GM18526 (cell line): ENCODE data around the gene MPPED2.

ENCODE experiments used
- POLR2A ChIP-seq: IDR thresholded peaks from 3 replicates; pipeline ENCODE4 v1.6.1; 2011; ENCODE audit not compliant: insufficient read length; ENCODE audit errors: extremely low read depth

MPPED2 gene

GRCh38 chr11:30432716-30433115, 153.4 kb downstream of the MPPED2 start:
- TF ChIP-seq POLR2A: no peak

GRCh38 chr11:30432178-30432577, 154.0 kb downstream of the MPPED2 start:
- no peak for TF ChIP-seq POLR2A

DNA sequence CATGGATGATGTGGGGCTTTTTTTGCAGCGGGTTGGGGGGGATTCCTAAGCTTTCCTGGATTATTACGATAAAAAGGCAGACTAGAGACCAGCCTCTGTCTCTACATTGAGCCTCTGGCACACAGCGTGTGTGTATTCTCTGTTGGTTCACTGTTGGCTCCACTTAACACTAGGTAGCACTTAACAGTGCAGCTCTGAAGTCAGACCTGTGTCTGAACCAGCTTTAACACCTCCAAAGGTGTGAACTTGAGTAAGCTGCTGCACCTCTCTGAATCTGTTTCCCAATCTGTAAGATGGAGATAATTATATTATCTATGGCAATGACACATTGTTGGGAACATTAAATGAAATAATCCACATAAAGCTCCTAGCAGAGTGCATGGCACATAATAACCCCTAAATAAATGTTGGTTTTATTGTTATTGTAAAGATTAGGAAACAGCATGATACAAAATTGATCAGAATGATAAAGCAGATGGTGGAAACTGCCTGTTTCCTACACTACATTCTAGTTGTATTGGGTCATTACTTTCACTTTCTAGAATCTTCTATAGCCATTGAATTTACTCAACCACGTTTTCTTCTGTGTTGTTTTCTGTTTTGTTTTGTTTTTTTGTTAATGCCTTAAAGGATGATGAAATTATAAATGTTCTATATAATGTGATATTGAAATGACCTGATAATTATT, 154.9 kb downstream of the MPPED2 start:
- TF ChIP-seq POLR2A: no peak

DNA sequence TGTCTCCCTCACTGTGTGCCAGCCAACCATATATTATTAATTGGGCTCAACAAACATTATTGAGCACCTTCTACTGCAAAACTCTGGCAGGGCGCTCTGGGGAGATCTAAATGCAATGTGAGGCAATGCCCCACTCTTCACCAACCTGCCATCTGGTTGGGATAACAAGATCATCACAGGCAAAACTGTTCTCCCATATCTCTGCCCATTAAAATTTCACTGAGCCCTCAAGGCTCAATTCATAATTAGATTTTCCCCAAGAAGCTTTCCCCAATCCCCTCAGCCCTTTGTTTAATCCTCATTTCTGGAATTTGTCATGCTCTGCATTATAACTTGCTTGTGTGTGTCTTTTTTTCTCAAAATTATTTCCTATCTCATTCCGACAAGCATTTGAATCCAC, 156.6 kb downstream of the MPPED2 start:
- no peak for TF ChIP-seq POLR2A

- TF ChIP-seq POLR2A: no peak
These were observed 159.4 kb downstream of the MPPED2 start for GRCh38 chr11:30426781-30427180.

DNA sequence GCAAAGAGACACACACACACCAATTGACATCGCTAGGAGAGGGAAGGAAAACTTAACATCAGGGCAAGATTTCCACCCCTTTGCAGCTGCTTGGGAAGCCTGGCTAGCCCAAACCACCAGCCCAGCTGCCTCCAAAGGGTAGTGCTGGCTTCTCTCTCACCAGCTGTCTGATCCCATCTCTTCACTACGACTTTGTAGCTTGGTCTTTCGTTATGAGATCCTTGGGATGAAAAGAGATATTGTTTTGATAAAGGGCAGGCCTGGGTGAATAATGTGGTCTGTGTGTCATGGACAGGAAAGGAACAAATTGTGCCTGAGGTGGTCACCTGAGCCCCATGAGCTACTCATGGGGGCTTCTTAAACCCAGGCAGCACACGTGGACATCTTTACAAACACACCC, 161.3 kb downstream of the MPPED2 start:
- no peak for TF ChIP-seq POLR2A

- no peak for TF ChIP-seq POLR2A
These were observed 161.8 kb downstream of the MPPED2 start for GRCh38 chr11:30424321-30424720.

DNA sequence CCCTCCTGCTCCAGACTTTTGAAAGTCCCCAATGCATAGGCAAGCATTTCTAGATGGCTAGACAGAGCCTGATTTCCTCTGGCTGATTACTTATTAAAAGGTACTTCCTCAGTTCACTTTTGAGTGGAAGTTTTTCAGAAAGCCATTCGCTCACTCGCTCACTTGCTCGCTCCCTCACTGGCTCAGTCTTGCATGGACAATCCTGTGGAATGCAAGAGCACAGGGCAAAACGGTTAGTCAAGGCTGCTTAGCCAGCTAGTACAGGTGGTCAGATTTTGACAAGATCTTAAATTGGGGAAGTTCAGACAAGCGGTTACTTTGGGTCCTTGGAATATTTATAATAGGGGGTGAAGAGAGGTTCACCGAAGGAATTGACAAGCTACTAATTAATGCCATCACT, 162.3 kb downstream of the MPPED2 start:
- TF ChIP-seq POLR2A: no peak

DNA sequence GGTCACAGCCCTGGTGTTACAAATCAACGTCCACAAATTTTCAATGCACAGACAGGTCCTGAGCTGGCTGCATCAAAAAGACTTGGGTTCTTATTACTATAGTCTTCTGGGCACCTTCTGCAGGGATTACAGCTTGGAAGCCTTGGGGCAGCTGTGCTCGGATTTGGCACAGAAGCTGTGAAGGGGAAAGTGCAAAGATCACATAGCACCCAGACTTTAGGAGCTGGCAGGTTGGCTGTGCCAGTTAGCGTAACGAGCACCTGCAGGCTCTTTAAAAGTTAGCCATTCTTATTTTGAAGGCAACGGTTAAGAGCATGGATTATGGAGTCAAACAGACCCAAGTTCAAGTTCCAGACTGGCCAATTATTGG, 162.9 kb downstream of the MPPED2 start:
- TF ChIP-seq POLR2A: no peak

DNA sequence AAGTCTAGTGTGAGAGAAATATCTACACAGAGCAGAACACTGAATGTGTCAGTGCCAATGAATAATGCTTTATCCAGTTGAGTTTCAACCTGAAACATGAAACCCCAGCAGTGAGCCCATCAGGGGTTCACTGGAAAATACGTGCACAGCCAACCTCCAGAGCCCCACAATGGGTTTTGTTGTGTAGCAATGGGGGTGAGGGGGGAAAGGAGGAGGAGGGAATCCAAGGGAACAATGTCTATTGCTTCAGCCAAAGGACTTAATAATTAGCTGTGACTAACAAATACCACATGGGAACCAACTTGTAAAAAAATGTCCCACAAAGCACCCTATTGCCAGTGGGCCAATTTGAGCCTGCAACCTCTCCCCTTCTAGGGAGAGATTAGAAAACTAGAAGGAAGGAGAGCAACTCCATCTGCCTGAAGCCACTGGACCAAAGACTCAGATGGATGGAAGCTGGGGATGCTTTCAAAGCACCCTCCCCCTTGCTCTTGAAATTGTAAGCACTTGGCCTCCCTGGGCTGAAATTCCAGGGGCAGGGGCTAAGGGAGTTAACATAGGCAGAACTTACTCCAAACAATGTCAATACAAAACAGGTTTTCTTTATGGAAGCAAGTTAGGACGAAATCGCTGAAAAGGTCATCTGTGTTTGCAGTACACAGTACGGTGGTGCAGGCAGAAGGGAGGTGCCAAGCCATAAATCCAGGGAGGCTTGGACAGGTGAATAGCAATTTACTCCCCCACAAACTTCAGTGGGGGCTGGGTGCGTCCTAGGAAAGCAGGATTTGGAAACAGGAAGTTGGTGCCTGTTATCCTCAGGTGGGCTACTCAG, 163.5 kb downstream of the MPPED2 start:
- no peak for TF ChIP-seq POLR2A

- no peak for TF ChIP-seq POLR2A
These were observed 165.8 kb downstream of the MPPED2 start for GRCh38 chr11:30420233-30420787.

GRCh38 chr11:30414806-30415205, 171.3 kb downstream of the MPPED2 start:
- no peak for TF ChIP-seq POLR2A

- no peak for TF ChIP-seq POLR2A
These were observed 171.9 kb downstream of the MPPED2 start for GRCh38 chr11:30414244-30414643.

- no peak for TF ChIP-seq POLR2A
These were observed 173.6 kb downstream of the MPPED2 start for GRCh38 chr11:30412509-30412908.

DNA sequence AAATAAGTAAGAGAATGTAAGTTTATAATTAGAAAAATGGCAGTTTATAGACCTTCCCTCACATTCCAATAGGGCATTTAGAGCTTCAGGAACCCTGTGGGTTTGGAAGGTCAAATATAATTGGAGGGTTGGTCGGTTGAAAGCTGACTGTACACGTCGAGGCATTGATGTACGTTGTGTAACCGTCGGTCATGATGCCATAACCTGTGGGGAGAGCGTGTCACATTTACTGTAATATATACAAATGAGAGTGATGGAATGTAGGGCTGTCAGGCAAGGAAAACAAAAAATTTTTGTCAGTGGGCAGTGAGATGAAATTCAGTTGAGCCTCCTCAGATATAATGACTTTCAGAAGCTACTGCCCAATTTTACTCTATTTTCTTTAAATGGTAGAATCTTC, 174.8 kb downstream of the MPPED2 start:
- no peak for TF ChIP-seq POLR2A
